HG03442 (cell line): ENCODE results near the gene SLCO4A1.

Experiments used
- ATAC-seq: cut with Tn5 transposase; IDR thresholded peaks from one replicate; pipeline ENCODE4 v1.9.1; 2021; ENCODE audit warnings: mild to moderate bottlenecking, moderate library complexity; ENCODE audit not compliant: unreplicated experiment

SLCO4A1 gene

GRCh38 chr20:62642051-62642665, at the start of gene SLCO4A1:
Gene SLCO4A1, plus strand, starts transcription at chr20:62642503. Its CDS starts 13,952 bp downstream, at chr20:62656455.
- peak; percentile 61 for ATAC-seq

DNA sequence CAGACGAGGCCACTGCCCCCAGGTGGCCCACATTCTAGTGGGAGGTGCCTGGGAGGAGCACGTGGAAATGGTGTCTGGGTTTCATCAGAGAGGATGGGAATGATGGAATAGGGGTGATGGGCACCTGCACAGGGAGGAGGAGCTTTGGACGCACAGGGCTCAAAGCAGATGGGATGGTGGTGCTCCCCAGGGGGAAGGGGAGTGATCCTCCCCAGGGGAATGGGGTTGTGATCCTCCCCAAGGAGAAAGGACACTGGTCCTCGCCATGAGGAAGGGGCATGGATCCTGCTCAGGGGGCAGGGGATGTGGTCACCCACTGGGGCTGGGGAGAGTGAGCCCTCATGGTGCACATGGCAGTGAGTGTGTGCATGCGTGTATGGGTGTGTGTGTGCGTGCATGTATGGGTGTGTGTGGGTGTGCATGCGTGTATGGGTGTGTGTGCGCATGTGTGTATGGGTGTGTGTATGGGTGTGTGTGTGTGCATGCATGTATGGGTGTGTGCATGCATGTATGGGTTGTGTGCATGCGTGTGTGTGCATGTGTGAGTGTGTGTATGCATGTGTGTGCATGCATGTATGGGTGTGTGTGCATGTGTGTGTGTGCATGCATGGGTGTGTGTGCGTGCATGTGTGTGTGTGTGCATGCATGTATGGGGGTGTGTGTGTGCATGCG, 49.7 kb upstream of the SLCO4A1 start:
- ATAC-seq, result no peak

GRCh38 chr20:62593616-62594015, 48.7 kb upstream of the SLCO4A1 start:
- no peak for ATAC-seq

- no peak for ATAC-seq
Measured at GRCh38 chr20:62595069-62595468, 47.2 kb upstream of the SLCO4A1 start.

DNA sequence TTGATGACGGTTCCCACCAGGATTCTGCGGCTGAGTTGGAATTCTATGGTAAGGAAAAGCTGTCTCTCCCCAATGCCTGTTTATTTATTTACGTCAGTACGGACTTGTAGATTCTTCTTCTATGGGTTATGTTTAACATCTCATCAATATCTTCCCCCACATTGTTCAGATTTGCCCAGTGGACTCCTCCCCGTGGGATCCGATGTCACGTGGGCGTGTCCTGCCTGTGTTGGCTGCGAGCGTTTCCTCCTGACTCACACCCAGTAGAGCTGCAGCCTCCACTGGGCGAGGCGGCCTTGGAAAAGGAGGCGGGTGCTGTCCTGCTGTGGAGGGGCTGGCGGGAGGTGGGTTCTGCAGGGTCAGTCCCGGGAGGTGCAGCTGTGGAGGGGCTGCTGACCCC, 46.8 kb upstream of the SLCO4A1 start:
- ATAC-seq, result no peak

DNA sequence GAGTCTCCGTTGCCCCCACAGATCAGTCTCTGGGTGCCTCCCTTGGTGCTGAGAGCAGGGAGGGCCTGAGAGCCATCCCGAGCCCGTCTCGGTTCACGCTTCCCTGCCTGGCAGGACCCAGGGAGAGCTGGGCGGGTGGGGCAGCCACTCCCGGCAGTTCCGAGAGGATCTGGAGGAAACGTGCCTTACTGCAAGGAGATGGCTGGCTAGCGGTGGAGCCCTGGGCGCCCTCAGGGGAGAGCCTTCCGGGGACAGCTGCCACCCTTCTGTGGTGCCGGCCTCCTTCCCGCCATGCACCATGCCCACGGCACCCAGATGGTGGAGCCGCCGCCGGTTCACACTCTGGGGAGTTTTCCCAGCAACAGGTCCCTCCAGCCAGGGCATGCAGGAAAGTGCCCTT, 45.8 kb upstream of the SLCO4A1 start:
- no peak for ATAC-seq

- no peak for ATAC-seq
Measured at GRCh38 chr20:62596921-62597320, 45.4 kb upstream of the SLCO4A1 start.

DNA sequence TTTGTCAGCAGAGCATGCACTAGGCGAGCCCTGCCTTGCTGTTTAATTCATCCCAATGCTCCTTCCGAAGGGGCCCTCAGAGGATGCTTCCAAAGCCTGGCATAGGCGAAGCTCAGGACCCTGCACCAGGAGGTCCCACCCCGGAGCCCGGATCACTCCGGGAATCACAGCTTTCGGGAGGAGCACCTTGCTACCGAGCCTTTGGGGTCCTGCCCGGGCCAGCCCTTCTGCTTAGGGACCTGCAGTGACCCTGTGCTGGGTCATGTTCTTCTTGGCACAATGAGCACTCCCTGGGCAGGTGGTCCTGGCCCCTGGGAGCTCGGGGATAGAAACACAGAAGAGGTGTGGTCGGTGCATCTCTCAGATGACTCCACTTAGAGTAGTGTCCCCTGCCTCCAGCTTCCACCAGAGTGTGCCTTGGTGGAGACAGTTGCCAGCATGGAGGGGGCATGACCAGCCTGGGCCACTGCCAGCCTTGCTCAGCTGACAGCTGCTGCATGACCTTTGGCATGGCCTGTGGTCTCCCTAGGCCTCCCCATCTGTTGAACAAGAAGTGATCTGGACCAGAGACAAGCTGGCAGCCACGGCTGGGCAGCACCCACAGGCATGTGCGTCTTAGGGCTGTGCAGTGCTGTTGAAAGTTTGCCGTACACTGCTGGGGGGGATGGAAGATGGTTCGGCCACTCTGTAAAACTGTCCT, 44.7 kb upstream of the SLCO4A1 start:
- ATAC-seq, result no peak

DNA sequence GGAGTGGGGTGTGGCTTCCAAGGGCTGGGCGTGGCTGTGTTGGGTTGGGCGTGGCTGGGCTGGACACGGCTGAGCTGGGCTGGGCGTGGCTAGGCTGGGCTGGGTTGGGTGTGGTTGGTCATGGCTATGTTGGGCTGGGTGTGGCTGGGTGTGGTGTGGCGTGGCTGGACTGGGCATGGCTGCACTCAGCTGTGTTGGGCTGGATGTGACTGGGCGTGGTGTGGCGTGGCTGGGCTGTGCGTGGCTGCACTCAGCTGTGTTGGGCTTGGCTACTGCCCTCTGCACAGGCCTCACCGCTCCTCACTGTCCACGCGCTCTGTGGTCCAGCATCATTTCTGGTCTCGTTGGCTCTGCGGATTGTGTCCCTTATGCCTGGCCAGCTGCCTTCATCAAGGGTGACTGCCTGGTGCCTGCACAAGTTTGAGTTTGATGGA, 43.5 kb upstream of the SLCO4A1 start:
- ATAC-seq, result no peak

GRCh38 chr20:62599216-62600110, 42.8 kb upstream of the SLCO4A1 start:
- no peak for ATAC-seq

DNA sequence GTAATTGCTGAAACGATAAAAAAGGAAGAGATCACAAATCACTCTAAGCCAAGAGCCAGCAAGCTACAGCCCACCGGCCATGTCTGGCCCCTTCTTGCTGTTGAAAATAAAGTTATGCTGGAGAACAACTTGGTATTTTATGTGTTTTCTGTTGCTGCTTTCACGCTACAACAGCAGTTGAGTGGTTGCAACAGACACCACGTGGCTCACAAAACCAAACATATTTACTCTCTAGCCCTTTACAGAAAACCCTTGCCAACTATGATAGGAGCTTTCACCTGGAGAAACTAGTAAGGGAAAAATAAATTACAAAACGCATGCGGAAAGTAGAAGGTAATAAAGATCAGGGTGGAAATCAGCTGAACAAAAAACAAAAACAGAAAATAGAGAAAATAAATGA, 41.1 kb upstream of the SLCO4A1 start:
- ATAC-seq, result no peak

- no peak for ATAC-seq
Measured at GRCh38 chr20:62601714-62602113, 40.6 kb upstream of the SLCO4A1 start.

DNA sequence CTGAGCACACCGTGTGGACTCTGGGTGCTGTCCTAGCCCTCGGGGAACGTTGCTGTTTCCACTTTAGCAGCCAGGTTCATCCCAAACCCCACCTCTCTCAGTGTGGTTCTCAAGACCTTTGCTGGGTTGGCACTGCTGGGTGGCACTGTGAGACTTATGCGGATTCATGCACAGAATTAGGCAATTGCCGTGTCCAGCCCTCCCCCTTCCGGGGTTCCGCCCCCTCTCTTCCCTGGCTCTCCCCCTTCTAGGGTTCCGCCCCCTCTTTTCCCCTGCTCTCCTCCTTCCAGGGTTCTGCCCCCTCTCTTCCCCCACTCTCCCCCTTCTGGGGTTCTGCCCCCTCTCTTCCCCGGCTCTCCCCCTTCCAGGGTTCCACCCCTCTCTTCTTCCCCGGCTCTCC, 39.8 kb upstream of the SLCO4A1 start:
- no peak for ATAC-seq

GRCh38 chr20:62603021-62603906, 39.0 kb upstream of the SLCO4A1 start:
- no peak for ATAC-seq

GRCh38 chr20:62603907-62604785, 38.2 kb upstream of the SLCO4A1 start:
- no peak for ATAC-seq

DNA sequence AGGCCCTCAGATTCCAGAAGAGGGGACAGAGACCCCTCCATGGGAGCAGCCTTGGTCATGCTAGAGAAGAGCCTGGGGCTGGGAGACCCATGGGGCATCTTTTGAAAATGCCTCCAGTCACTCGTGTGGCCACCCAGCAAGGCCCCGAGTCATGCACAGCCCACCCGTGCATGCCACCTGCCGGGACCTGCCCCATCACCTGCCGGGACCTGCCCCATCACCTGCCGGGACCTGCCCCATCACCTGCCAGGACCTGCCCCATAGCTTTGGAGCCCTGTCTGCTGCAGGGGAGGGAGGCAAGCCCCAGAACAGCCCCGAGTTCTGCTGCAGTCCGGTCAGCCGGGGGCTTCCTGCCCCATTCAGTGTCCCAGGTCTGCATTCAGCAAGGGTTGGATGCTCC, 37.5 kb upstream of the SLCO4A1 start:
- no peak for ATAC-seq

- no peak for ATAC-seq
Measured at GRCh38 chr20:62605236-62605943, 36.9 kb upstream of the SLCO4A1 start.

- no peak for ATAC-seq
Measured at GRCh38 chr20:62606016-62606415, 36.3 kb upstream of the SLCO4A1 start.
